ENCODE measurements around the gene FKBP2.

The FKBP2 gene

DNA sequence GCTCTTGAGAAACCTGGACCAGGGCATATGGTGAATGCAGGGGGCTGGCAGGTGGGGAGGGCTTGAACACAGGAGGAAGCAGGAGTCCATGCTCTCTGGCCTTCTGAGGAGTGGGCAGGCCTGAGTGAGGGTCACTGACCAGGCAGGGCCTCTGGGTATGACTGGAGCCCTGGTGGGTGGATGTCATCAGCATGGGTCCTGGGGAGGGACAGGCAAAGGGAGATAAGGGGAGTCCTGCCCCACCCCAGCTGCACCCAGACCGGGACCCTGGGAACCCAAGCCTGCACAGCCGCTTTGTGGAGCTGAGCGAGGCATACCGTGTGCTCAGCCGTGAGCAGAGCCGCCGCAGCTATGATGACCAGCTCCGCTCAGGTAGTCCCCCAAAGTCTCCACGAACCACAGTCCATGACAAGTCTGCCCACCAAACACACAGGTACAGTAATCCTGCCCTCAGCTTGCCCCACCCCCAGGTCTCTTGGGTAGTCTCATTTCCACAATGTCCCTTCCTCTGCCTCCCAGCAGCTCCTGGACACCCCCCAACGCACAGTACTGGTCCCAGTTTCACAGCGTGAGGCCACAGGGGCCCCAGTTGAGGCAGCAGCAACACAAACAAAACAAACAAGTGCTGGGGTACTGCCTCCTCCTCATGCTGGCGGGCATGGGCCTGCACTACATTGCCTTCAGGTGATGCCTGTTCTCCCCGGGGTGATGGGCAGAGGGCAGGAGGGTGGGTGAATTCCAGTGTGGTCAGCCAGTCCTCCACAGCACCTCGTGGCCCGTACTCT lies 8.5 kb upstream of the FKBP2 start:
- DNase-seq (ENCODE audit: extremely low read depth, low read depth), result no peak
- H3K4me3 ChIP-seq (replicated peaks; ENCODE audit: low read depth, low read length), result no peak overlapping the region
- TF ChIP-seq, protein P1, sequence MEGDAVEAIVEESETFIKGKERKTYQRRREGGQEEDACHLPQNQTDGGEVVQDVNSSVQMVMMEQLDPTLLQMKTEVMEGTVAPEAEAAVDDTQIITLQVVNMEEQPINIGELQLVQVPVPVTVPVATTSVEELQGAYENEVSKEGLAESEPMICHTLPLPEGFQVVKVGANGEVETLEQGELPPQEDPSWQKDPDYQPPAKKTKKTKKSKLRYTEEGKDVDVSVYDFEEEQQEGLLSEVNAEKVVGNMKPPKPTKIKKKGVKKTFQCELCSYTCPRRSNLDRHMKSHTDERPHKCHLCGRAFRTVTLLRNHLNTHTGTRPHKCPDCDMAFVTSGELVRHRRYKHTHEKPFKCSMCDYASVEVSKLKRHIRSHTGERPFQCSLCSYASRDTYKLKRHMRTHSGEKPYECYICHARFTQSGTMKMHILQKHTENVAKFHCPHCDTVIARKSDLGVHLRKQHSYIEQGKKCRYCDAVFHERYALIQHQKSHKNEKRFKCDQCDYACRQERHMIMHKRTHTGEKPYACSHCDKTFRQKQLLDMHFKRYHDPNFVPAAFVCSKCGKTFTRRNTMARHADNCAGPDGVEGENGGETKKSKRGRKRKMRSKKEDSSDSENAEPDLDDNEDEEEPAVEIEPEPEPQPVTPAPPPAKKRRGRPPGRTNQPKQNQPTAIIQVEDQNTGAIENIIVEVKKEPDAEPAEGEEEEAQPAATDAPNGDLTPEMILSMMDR (IDR thresholded peaks at IDR 0.05; ENCODE audit: low read depth, low read length, missing control alignments), result no peak

DNA sequence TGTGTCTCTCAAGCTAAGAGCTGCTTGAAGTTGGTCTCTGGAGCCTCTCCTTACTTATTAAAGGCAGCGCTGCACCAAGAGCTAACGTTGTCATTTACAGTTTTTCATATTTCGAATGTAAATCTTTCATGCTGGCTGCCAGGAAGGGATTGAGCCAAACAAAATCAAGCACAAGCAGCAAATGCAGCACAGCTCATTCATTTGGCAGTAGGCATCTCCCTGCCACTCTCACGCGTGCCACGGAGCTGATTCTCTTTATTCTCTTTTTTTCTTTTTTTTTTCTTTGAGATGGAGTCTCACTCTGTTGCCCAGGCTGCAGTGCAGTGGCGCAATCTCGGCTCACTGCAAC lies 8.0 kb upstream of the FKBP2 start:
- no peak for DNase-seq (ENCODE audit: extremely low read depth, low read depth)
- no peak overlapping the region for H3K4me3 ChIP-seq (replicated peaks; ENCODE audit: low read depth, low read length)
- TF ChIP-seq, protein P1 (IDR thresholded peaks at IDR 0.05; ENCODE audit: low read depth, low read length, missing control alignments), result no peak

DNA sequence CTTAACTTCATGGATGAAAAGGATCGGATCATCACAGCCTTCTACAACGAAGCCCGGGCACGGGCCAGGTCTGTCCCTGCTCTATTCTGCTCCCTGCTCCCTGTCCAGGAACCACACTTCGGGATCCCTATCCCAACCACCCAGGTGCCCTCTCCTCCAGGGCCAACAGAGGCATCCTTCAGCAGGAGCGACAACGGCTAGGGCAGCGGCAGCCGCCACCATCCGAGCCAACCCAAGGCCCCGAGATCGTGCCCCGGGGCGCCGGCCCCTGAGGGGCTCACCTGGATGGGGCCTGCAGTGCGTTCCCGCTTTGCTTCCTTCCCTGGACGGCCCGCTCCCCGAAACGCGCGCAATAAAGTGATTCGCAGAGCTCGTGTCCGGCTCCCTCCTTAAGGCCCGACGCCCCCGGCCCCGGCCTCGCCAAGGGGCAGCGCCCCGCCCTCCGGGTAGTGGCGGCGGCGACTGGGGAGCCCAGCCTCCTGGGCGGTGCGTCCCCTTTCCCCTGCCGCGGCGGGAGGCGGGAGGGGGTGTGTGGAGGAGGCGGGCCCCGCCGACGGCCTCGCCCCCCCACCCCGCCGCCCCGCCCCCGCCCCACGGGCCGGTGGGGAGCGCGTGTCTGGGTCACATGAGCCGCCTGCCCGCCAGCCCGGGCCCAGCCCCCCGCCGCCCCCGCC lies 6.8 kb upstream of the FKBP2 start, which contains the start of gene VEGFB:
TSS of gene VEGFB (plus strand) at position 672 of the 674 bp plus-strand sequence. CDS start 250 bp downstream, outside the sequence.
- H3K4me3 ChIP-seq (replicated peaks; ENCODE audit: low read depth, low read length), result peak within 1 kb of the TSS; percentile 58
- DNase-seq (ENCODE audit: extremely low read depth, low read depth), result no peak
- TF ChIP-seq, protein P1 (IDR thresholded peaks at IDR 0.05; ENCODE audit: low read depth, low read length, missing control alignments), result no peak

GRCh38 chr11:64234647-64235379 lies 6.1 kb upstream of the FKBP2 start:
- TF ChIP-seq, protein P1 (IDR thresholded peaks at IDR 0.05; ENCODE audit: low read depth, low read length, missing control alignments), result no peak
- peak overlapping the region; percentile 58 for H3K4me3 ChIP-seq (replicated peaks; ENCODE audit: low read depth, low read length)
- no peak for DNase-seq (ENCODE audit: extremely low read depth, low read depth)

DNA sequence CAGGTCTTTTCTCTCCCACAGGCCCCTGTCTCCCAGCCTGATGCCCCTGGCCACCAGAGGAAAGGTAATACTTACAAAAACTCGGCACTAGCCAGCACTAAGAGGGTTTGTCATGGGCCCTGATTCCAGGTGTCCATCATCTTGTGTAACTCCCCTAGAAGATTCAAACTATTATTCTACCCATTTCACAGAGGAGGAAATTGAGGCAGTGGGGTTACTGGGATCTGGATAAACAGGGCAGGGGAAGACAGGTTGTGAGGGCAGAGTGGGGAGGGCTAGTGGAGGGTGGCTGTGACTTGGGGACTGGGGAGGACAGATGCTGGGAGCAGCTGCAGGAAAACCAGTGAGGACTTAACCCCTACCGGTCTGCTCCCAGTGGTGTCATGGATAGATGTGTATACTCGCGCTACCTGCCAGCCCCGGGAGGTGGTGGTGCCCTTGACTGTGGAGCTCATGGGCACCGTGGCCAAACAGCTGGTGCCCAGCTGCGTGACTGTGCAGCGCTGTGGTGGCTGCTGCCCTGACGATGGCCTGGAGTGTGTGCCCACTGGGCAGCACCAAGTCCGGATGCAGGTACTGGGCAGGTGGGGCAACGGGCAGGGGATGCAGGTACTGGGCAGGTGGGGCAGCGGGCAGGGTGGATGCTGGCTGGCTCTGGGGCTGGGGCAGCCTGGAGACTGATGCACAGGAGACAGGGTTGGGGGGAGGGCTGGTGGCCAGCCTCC lies 5.3 kb upstream of the FKBP2 start:
- TF ChIP-seq, protein P1 (IDR thresholded peaks at IDR 0.05; ENCODE audit: low read depth, low read length, missing control alignments), result no peak
- no peak for DNase-seq (ENCODE audit: extremely low read depth, low read depth)
- peak overlapping the region; percentile 58 for H3K4me3 ChIP-seq (replicated peaks; ENCODE audit: low read depth, low read length)

- TF ChIP-seq, protein P1 (IDR thresholded peaks at IDR 0.05; ENCODE audit: low read depth, low read length, missing control alignments), result no peak
- no peak for DNase-seq (ENCODE audit: extremely low read depth, low read depth)
These were observed 3.4 kb upstream of the FKBP2 start for GRCh38 chr11:64237484-64237951.

More at GRCh38 chr11:64237484-64237951, 3.4 kb upstream of the FKBP2 start:
- H3K4me3 ChIP-seq (replicated peaks; ENCODE audit: low read depth, low read length), result no peak overlapping the region

Measured in HFF-Myc (cell line).